HG02852 (cell line): ENCODE results near the gene KAZN.

Source experiments
- ATAC-seq: cut with Tn5 transposase; IDR thresholded peaks from one replicate; pipeline ENCODE4 v1.9.1; 2021; ENCODE audit warnings: mild to moderate bottlenecking, moderate library complexity; ENCODE audit not compliant: unreplicated experiment

The KAZN gene

GRCh38 chr1:14667651-14667984 is 69.1 kb downstream of the KAZN start:
- ATAC-seq: no peak

- no peak for ATAC-seq
Observed at GRCh38 chr1:14668538-14668937, 70.1 kb downstream of the KAZN start.

- ATAC-seq: no peak
Observed at GRCh38 chr1:14672005-14672404, 73.5 kb downstream of the KAZN start.

GRCh38 chr1:14674030-14674429 is 75.5 kb downstream of the KAZN start:
- no peak for ATAC-seq

- no peak for ATAC-seq
Observed at GRCh38 chr1:14676400-14676799, 77.9 kb downstream of the KAZN start.

- ATAC-seq: no peak
Observed at GRCh38 chr1:14677292-14677971, 78.9 kb downstream of the KAZN start.

- no peak for ATAC-seq
Observed at GRCh38 chr1:14678011-14678638, 79.6 kb downstream of the KAZN start.

- ATAC-seq: no peak
Observed at GRCh38 chr1:14679027-14679688, 80.7 kb downstream of the KAZN start.

- ATAC-seq: no peak
Observed at GRCh38 chr1:14681182-14681581, 82.7 kb downstream of the KAZN start.

- ATAC-seq: no peak
Observed at GRCh38 chr1:14682941-14683621, 84.6 kb downstream of the KAZN start.

- ATAC-seq: no peak
Observed at GRCh38 chr1:14685078-14685477, 86.6 kb downstream of the KAZN start.

- no peak for ATAC-seq
Observed at GRCh38 chr1:14686701-14687100, 88.2 kb downstream of the KAZN start.

- no peak for ATAC-seq
Observed at GRCh38 chr1:14687147-14687546, 88.7 kb downstream of the KAZN start.

- no peak for ATAC-seq
Observed at GRCh38 chr1:14689996-14690615, 91.6 kb downstream of the KAZN start.

GRCh38 chr1:14693949-14694348 is 95.5 kb downstream of the KAZN start:
- ATAC-seq: no peak

- ATAC-seq: no peak
Observed at GRCh38 chr1:14694589-14694988, 96.1 kb downstream of the KAZN start.

- no peak for ATAC-seq
Observed at GRCh38 chr1:14696761-14697160, 98.3 kb downstream of the KAZN start.

GRCh38 chr1:14697353-14697752 is 98.9 kb downstream of the KAZN start:
- ATAC-seq: no peak

- no peak for ATAC-seq
Observed at GRCh38 chr1:14698314-14698713, 99.8 kb downstream of the KAZN start.

GRCh38 chr1:14699620-14700019 is 101.1 kb downstream of the KAZN start:
- ATAC-seq: no peak

- no peak for ATAC-seq
Observed at GRCh38 chr1:14704846-14705245, 106.4 kb downstream of the KAZN start.
